ENCODE data around the gene SMU1.

- TF ChIP-seq CTCF (conservative IDR thresholded peaks at IDR 0.05 in 1 of 2, IDR thresholded peaks at IDR 0.05 in 1 of 2; ENCODE audit: extremely low read depth in 1 of 2, insufficient read depth in 1 of 2, low read depth in 1 of 2, low read length in 2 of 2): peak; percentile 69 to 80
- no peak for TF ChIP-seq EZH2 (IDR thresholded peaks at IDR 0.05; ENCODE audit: borderline replicate concordance, low read length)
Measured at GRCh38 chr9:33081128-33081851, 4.8 kb upstream of the SMU1 start.

All from mammary epithelial cell (primary cell).